Neutrophil (primary cell): Measurements from ENCODE around the gene LNX2.

Experiments used
- H3K27ac ChIP-seq: fragments of 200-600 bp; sonication (generic); 2 replicates; pipeline ENCODE4 v1.5.1; 2016; ENCODE audit warnings: mild to moderate bottlenecking, moderate library complexity
- H3K27me3 ChIP-seq: fragments of 200-600 bp; sonication (generic); 2 replicates; pipeline ENCODE4 v1.6.0; 2016; ENCODE audit warnings: mild to moderate bottlenecking
- H3K36me3 ChIP-seq: fragments of 200-600 bp; sonication (generic); 2 replicates; pipeline ENCODE4 v1.5.1; 2017
- H3K4me1 ChIP-seq, 2 experiments: fragments of 200-600 bp in 1 of 2; sonication (generic) in 1 of 2; 1 replicate in 1 of 2; 2 replicates in 1 of 2; pipeline versions ENCODE4 v1.5.1 to v1.6.1; 2013 to 2016; ENCODE audit warnings: low read depth in 1 of 2, low read length in 1 of 2, mild to moderate bottlenecking in 1 of 2, moderate library complexity in 1 of 2; ENCODE audit not compliant: control insufficient read depth in 1 of 2, insufficient read depth in 1 of 2
- H3K4me3 ChIP-seq, 2 experiments: fragments of 200-600 bp in 1 of 2; sonication (generic) in 1 of 2; 1 replicate in 1 of 2; 2 replicates in 1 of 2; pipeline ENCODE4 v1.5.1; 2013 to 2016; ENCODE audit warnings: low read depth in 1 of 2, low read length in 1 of 2, mild to moderate bottlenecking in 1 of 2, moderate library complexity in 1 of 2
- H3K9me3 ChIP-seq: fragments of 200-600 bp; sonication (generic); 2 replicates; pipeline ENCODE4 v1.5.1; 2016
- CTCF ChIP-seq: fragments of 200-600 bp; sonication (generic); IDR thresholded peaks from 2 replicates; pipeline ENCODE4 v1.5.1; 2016; ENCODE audit warnings: antibody characterized with exemption

The LNX2 gene

GRCh38 chr13:27658546-27658945 lies 38.2 kb upstream of the LNX2 start:
- Histone ChIP-seq H3K9me3 (no peaks in the 10 kb centered on the region), H3K36me3 (peaks cover 10% of the 10 kb centered on the region), H3K4me3 (no peak overlapping the region), H3K27ac (no peak overlapping the region), H3K4me1 (no peaks in the 10 kb centered on the region), H3K27me3 (no peaks in the 10 kb centered on the region)
- no peak for TF ChIP-seq CTCF

- TF ChIP-seq CTCF: no peak
Observed at GRCh38 chr13:27657724-27658123, 37.4 kb upstream of the LNX2 start.

GRCh38 chr13:27654816-27655215 lies 34.5 kb upstream of the LNX2 start:
- H3K4me3 ChIP-seq: no peak overlapping the region
- H3K27me3 ChIP-seq: no peaks in the 10 kb centered on the region
- H3K4me1 ChIP-seq: no peaks in the 10 kb centered on the region
- H3K27ac ChIP-seq: no peak overlapping the region
- no peak for TF ChIP-seq CTCF
- H3K9me3 ChIP-seq: peaks cover 4% of the 10 kb centered on the region
- peaks cover 24% of the 10 kb centered on the region for H3K36me3 ChIP-seq

More at GRCh38 chr13:27657724-27658123, 37.4 kb upstream of the LNX2 start:
- Histone ChIP-seq H3K27me3 (no peaks in the 10 kb centered on the region), H3K4me3 (no peak overlapping the region), H3K9me3 (no peaks in the 10 kb centered on the region), H3K4me1 (no peaks in the 10 kb centered on the region), H3K36me3 (peaks cover 15% of the 10 kb centered on the region), H3K27ac (no peak overlapping the region)

- H3K4me3 ChIP-seq: no peak overlapping the region
- TF ChIP-seq CTCF: no peak
- H3K4me1 ChIP-seq: no peaks in the 10 kb centered on the region
- peaks cover 24% of the 10 kb centered on the region for H3K36me3 ChIP-seq
- no peak overlapping the region for H3K27ac ChIP-seq
- H3K9me3 ChIP-seq: peaks cover 7% of the 10 kb centered on the region
- no peaks in the 10 kb centered on the region for H3K27me3 ChIP-seq
Observed at GRCh38 chr13:27654059-27654458, 33.7 kb upstream of the LNX2 start.

GRCh38 chr13:27650312-27650711 lies 30.0 kb upstream of the LNX2 start:
- peaks cover 25% of the 10 kb centered on the region for H3K36me3 ChIP-seq
- no peak overlapping the region for H3K4me3 ChIP-seq
- no peak for TF ChIP-seq CTCF
- no peaks in the 10 kb centered on the region for H3K4me1 ChIP-seq
- no peak overlapping the region for H3K27ac ChIP-seq
- no peaks in the 10 kb centered on the region for H3K27me3 ChIP-seq
- H3K9me3 ChIP-seq: peaks cover 7% of the 10 kb centered on the region

- TF ChIP-seq CTCF: no peak
- Histone ChIP-seq H3K9me3 (no peaks in the 10 kb centered on the region), H3K27me3 (no peaks in the 10 kb centered on the region), H3K4me3 (no peak overlapping the region), H3K27ac (no peak overlapping the region), H3K36me3 (peaks cover 8% of the 10 kb centered on the region), H3K4me1 (no peaks in the 10 kb centered on the region)
Observed at GRCh38 chr13:27644302-27644701, 24.0 kb upstream of the LNX2 start.
